Skeletal muscle cell (primary cell): ENCODE data around the gene STK25.
"Not testable (repeated sequence)": the region's sequence is repeated elsewhere in the genome, so short reads cannot be mapped to it uniquely, and the experiment has no call there.

Experiments
- DNase-seq: peaks from one replicate; pipeline ENCODE4 v3.0.0-alpha.2; 2010; ENCODE audit warnings: low read depth
- H3K4me3 ChIP-seq: 2 replicates; pipeline ENCODE4 v1.5.1; 2011; ENCODE audit warnings: low read depth, mild to moderate bottlenecking, control low read depth, low read length, moderate library complexity

STK25 gene

GRCh38 chr2:241514986-241515737 is 6.8 kb upstream of the STK25 start:
- DNase-seq = no peak

DNA sequence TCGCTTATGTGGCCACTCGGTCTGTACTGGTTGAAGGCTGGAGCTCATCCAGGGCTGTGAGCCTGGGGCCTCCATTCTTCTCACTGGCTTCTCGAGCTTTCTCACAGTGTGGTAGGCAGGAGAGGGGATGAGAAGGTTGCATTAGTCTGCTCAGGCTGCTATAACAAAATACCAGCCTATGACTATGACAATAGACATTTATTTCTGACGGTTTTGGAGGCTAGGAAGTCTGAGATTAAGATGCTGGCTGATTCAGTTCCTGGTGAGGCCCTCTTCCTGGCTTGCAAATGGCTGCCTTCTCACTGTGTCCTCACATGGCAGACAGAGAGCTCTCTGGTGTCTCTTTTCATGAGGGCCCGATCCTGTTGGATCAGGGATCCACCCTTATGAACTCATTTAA is 6.2 kb upstream of the STK25 start:
- no peak for DNase-seq
- no peak overlapping the region for H3K4me3 ChIP-seq

More at GRCh38 chr2:241514986-241515737, 6.8 kb upstream of the STK25 start:
- no peak overlapping the region for H3K4me3 ChIP-seq

GRCh38 chr2:241511091-241511741 is 2.8 kb upstream of the STK25 start:
- no peak overlapping the region for H3K4me3 ChIP-seq

DNA sequence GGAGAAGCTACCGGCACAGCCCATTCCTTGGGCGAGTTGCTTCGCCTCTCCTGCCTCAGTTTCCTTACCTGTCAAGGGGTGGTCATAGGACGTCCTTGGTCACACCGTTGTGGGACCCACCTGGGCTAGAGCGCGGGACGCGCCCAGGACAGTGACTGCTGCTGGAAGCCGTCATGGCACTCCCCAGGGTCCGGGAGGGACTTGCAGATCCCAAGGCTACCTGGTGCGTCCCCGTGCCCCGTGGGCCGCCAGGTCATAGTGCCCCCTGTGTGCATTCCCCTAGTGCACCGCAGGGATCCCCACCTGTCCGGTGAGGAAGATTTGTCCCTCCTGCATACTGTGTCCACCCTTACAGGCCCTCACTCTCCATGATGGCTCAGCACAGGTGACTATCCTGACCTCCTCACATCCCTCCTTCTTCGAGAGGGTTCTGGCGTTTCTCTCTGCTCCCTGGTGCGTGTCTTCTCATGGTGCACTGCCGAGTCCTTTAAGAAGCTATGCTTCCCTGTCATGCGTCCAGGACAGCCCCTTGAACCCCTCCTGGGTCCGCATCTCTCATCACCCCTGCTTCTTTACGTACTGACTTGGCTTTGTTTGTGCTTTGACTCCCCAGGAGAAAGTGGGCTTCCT is 886 bp upstream of the STK25 start:
- peak overlapping the region; percentile 87 for H3K4me3 ChIP-seq
- DNase-seq = no peak

More at GRCh38 chr2:241511091-241511741, 2.8 kb upstream of the STK25 start:
- no peak for DNase-seq

DNA sequence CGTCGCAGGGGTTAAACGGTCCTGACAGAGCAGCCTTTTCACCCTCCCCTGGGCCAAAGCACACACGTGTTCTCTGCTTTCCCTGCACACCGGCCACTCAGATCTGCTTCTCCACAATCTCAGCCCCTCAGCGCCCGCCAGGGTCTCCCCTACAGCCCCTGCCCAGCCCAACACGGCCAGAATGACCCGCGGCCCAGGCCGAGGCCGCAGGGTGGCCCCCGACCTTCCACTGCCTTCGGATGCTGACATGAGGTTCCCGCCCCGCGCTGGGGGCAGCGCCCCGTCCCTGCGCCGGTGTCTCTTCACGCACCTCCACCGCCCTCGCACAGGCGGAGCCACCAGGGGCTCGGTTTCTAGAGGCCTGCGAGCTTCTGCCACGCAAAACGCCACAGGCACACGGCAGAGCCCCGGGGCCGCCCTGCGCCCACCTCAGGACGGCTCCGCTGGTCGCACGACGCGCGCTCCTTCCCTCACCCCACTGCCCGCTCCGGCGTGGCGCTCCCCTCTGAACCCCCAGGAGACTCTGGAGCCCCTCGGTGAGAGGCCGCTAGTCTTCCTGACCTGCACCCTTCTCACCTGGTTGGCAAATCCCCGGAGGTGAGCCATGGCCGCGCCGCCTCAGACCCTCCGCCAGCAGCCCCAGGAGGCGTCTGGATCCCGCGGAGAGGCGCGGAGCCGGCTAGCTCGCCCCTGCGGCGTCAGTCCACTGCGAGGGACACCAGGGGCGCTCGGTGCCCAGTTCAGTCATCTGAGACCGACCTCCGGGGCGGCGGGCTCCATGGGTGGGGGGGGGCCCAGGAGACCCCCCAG is 749 bp downstream of the STK25 start:
- peak overlapping the region; percentile 87 for H3K4me3 ChIP-seq

DNA sequence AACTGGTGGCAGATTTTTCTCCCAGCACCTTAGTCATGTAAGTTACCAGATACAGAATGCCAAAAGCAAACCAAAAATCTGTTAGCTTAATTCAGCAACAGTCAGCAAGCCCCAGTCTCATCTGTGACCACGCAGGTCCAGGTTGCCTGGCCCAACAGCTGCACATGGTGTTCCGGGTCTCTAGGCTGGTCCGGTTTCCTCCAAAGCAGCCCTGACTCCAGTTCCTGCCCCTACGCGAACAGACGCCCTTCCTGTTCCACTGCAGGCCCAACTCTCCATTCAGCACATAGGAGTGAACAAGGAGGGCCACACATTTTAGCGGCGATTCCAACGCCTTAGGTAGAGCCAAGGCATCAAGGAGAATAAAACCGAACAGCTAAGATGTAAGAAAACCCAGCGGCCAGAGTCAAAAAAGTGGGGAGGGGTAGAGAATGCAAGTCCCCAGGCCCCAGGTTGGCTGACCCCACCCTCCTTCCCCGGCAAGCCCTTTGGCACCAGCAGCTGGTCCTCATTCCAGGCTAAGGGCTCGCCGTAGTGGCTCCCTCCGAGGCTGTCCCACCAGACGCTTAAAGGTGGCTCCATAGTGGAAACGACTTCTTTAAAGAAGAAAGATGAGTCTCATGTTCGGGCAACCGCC is 1.5 kb downstream of the STK25 start:
- no peak for DNase-seq

More for the DNA sequence above, 749 bp downstream of the STK25 start:
- no peak for DNase-seq

DNA sequence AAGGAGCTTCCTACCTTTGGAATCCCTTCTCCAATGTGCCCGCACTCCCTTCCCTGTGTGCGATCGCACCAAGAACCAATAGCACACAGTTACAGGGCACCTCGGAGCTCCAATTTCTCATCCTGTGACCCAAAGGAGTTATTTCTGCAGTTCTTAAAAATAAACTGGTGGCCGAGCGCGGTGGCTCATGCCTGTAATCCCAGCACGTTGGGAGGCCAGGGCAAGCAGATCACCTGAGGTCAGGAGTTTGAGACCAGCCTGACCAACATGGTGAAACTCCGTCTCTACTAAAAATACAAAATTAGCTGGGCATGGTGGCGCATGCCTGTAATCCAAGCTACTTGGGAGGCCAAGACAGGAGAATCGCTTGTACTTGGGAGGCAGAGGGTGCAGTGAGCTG is 2.1 kb downstream of the STK25 start:
- DNase-seq, H3K4me3 ChIP-seq: not testable (repeated sequence)

More for the DNA sequence above, 1.5 kb downstream of the STK25 start:
- peak overlapping the region; percentile 87 for H3K4me3 ChIP-seq

GRCh38 chr2:241505781-241506201 is 2.6 kb downstream of the STK25 start:
- no peak for DNase-seq
- H3K4me3 ChIP-seq = no peak overlapping the region

GRCh38 chr2:241505086-241505780 is 3.2 kb downstream of the STK25 start:
- DNase-seq = no peak
- H3K4me3 ChIP-seq = no peak overlapping the region

DNA sequence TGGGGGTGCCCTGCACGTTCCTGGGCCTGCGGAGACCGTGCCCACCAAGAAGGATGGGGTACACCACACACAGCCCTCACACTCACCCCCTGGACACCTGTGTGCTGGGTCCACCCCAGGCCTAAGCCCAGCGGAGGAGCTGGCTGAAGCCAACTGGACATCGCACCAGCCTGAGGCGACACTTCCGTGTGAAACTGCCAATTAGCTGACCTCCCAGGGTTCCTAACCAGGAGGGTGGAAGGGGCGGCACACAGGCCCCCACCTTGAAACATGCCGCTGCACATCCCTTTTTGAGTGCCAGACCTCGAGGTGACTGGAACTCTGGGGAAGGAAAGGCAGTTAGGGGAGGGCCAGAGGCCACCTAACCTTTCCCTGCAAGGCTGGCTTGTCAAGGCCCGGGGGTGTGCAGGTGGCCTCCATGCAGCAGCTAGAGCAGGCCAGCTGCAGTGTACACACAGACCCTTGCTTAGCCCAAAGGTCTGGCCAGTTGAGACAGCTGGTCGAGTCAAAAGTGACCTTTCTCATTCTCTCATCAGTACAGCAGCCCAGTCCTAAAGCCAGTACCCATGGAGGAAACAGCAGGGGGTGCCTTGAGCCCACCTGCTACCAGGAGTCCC is 4.5 kb downstream of the STK25 start:
- no peak for DNase-seq
- no peak overlapping the region for H3K4me3 ChIP-seq

GRCh38 chr2:241502281-241502680 is 6.1 kb downstream of the STK25 start:
- no peak overlapping the region for H3K4me3 ChIP-seq
- DNase-seq = no peak

- no peak for DNase-seq
- H3K4me3 ChIP-seq = no peak overlapping the region
These were observed 6.8 kb downstream of the STK25 start for GRCh38 chr2:241501551-241501950.

- no peak for DNase-seq
- no peak overlapping the region for H3K4me3 ChIP-seq
These were observed 7.3 kb downstream of the STK25 start for GRCh38 chr2:241501099-241501541.

DNA sequence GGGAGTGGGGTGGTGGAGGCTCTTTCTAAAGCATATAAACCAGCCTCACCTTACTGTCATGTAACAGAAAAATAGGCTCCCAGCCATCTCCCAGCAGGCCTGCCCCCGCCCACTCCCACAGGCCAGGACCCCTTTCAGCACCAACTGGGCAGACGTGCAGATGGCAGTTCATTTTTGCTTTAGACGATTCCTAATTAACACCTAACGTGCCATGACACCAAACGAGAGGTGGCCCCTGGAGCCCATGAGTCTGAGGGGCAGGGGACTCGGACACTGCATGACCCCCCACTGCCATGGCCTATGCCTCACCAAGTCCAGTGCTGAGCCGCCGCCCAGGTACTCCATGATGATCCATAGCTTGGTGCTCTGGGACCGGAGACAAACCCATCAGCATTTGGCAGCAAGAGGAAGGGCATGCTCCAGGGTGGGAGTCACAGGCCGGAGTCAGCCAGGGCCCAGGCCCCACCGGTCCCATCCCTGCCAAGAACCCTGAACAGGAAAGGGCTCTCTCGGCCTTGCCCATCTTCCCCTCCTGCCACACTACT is 7.9 kb downstream of the STK25 start:
- H3K4me3 ChIP-seq = no peak overlapping the region
- DNase-seq = no peak

DNA sequence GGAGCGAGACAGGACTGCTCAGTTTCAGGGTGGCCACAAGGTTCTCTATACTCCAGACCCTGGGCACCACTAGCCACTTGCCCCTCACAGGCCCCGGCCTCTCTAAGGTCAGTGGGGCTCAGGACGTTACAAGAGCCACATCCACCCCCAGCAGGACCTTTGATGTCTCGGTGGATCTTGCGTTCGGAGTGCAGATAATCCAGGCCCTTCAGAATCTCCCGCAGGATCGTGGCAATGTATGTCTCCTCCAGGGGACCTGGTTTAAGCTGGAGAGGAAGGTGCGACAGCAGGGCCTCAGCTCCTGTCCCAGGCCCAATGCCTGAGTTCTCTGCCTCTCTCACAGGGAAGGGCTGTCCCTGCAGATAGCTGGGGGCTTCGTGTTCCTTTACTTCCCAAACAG is 8.4 kb downstream of the STK25 start:
- H3K4me3 ChIP-seq = no peak overlapping the region
- DNase-seq = no peak

- DNase-seq = no peak
- H3K4me3 ChIP-seq = no peak overlapping the region
These were observed 9.0 kb downstream of the STK25 start for GRCh38 chr2:241499146-241499965.
